ENCODE results near the gene DET1.
"Not testable (repeated sequence)": the region's sequence is repeated elsewhere in the genome, so short reads cannot be mapped to it uniquely, and the experiment has no call there.

Gene DET1

DNA sequence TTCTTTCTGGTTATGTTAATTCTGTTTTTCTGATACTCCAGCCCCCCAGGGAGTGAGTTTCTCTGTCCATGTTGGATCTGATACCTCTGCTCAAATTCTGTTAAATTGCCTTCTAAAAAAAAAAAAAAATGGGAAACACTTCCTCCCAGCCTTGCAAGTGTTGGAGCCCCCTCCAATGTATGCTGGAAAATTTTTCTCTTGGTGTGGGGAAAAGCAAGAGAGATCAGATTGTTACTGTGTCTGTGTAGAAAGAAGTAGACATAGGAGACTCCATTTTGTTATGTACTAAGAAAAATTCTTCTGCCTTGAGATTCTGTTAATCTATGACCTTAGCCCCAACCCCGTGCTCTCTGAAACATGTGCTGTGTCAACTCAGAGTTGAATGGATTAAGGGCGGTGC is 6.1 kb downstream of the DET1 start:
- not testable (repeated sequence) for DNase-seq (ENCODE audit: low spot score)

- no peak for DNase-seq (ENCODE audit: low spot score)
These were observed 7.0 kb downstream of the DET1 start for GRCh38 chr15:88539441-88539840.

DNA sequence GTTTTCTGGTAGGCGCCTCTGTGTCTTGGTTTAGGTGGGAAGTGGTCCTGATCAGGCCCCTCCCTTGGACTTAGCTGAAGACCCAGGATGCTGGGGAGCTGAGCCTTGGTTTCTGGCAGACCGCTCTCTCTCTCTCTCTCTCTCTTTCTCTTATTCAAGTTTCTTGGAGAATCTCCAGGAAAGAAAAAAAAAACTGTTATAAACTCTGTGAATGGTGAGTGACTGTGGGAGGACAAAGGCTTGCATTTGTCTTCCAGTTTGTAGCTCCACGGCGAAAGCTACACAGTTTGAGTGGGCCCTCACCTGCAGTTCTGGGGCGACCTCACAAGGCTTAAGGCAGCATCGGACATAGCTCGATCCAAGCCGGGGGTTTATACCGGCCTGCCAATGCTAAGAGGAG is 7.5 kb downstream of the DET1 start:
- no peak for DNase-seq (ENCODE audit: low spot score)

DNA sequence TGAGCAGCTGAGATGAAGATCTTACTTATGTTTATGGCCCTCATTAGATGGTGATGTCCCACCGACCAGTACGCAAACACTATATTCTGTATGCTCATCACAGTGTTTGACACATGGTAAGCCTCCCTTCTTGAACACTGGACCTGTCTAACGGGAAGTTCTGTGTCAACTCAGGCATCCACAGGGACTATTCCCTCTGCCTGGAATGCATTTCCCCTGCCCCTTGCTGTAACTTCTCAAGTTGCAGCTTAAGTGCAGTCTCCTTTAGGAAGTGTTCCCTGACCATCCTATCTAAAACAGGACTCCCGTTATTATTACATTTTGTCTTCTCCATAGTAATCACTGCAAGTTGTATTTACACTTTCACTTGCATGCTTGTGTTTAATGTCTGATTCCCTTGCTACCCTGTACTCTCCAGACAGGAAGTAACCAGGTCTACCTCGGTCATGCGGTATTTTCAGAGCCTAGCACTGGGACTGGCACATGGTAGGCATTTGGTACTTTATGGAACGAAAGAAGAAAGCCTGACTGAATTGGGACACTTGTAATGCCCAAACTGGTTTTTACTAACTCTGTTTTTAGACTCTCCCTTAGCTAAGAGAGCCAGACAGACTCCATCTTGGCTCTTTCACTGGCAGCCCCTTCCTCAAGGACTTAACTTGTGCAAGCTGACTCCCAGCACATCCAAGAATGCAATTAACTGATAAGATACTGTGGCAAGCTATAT is 8.7 kb downstream of the DET1 start:
- DNase-seq (ENCODE audit: low spot score), result no peak

- DNase-seq (ENCODE audit: low spot score), result no peak
These were observed 10.7 kb downstream of the DET1 start for GRCh38 chr15:88535607-88536313.

- no peak for DNase-seq (ENCODE audit: low spot score)
These were observed 11.4 kb downstream of the DET1 start for GRCh38 chr15:88535100-88535499.

GRCh38 chr15:88533376-88533775 is 13.1 kb downstream of the DET1 start:
- DNase-seq (ENCODE audit: low spot score), result no peak

DNA sequence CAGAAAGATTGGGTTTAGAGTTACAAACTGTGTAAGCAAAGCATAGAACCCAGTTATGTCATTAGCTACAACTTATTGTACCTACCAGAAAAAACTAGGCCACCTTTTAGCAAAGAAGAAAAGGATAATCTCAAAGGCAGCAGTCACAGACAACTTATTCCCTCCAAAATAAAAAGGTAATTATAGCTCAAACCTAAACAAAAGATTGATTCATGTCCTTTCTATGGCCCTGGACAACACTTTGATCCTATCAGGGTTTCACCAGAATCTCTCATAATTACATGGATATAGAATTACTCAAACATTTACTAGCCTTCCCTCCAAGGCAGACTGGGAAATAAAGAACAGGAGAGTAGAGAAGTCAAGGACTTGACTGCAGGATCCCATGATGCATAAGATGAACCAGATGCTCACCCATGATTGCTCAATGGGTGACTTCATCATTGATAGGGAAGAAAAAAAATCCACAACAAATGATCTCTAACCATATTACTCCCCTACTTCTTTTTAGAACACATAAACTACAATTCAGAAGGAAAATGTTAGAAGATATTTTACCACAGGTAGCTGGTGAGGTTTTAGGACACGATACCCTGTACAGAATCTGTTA is 17.4 kb downstream of the DET1 start:
- DNase-seq (ENCODE audit: low spot score), result no peak

DNA sequence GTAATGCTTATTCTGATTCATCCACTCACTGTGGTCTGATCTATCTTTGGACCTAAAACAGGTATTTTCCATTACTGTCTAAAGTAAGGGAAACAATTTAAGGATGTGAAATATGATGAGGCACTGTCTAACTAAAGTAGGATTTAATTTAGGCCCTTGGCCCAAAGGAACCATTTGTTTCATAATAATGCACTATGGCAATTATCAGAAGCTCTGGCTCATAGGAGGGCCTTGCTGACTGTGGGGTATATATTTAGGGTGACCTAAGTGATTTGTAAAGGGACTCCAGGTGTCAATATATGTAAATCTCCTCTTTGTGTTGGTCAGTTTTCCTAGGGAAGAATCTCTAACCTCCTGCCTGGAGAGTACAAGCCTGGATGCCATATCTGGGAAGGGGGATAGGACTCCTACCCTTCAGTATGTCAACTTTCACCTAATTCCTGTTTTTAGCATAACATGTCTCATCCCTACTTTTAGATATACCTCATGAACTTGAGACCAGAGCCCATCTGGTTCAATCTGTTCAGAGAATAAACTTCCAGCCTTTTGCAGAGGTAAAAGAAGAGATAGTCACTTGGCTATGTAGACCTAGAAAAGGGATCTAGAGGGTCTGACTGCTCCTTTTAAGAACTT is 20.1 kb downstream of the DET1 start:
- no peak for DNase-seq (ENCODE audit: low spot score)

GRCh38 chr15:88525418-88525817 is 21.1 kb downstream of the DET1 start:
- DNase-seq (ENCODE audit: low spot score), result no peak

DNA sequence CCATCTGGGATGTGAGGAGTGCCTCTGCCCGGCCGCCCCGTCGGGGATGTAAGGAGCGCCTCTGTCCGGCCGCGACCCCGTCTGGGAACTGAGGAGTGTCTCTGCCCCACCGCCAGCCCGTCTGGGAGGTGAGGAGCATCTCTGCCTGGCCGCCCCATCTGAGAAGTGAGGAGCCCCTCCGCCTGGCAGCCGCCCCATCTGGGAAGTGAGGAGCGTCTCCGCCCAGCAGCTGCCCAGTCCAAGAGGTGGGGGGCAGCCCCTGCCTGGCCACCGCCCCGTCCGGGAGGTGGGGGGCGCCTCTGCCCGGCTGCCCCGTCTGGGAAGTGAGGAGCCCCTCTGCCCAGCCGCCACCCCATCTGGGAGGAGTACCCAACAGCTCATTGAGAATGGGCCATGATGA is 22.4 kb downstream of the DET1 start:
- DNase-seq (ENCODE audit: low spot score), result not testable (repeated sequence)

DNA sequence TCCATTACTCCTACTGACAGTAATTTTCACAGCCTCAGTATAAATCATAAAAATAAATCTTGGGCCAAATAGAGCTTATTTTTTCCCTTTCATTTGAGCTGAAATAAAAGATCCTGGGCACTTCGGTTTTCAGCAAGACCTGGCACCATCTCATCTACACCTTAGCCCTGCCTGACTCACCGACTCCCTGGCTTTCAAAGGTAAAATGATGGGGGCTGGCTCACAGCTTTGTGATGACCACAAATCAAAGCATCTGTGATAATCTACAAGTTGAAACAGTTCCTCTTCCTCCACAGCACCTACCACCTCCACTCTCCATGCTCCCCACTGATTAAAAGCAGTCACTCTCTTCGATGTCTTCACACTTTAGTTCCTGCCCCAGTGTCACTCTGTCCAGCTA is 27.6 kb downstream of the DET1 start:
- no peak for DNase-seq (ENCODE audit: low spot score)

DNA sequence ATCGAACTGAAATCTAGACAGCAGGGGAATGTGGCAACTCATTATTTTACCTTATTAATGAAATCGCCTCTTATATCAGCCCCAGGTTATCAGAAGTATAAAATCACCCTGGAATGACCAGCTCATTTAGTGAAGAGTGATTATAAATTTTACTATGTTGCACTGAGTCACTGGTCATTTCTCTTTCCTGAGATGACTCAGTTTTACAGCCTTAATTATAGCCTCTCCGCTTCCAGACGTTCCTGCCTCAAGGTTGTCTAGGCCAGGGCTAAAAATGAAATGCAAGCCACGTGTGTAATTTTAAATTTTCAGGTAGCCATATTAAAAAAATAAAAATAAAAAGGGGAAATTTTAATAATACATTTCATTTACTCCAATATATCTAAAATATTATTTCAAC is 33.3 kb downstream of the DET1 start:
- DNase-seq (ENCODE audit: low spot score), result no peak

DNA sequence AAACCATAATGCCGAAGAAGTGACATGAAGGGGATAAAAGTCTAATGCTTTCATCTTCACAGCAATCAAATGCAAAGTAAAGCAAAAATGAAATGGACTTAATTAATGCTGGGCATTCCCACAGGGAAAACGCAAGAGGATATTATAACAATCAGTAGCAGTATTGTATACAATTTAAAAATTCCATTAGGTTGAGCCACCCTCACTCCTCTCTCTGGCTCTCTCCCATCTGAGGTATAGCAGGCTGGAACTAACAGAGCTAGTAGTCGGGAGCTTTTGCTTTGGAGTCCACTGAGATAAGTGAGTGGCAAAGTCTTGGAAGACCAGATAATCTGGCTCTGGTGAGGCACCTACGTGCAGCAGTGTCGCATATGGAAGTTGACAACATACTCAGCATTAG is 33.9 kb downstream of the DET1 start:
- DNase-seq (ENCODE audit: low spot score), result no peak

DNA sequence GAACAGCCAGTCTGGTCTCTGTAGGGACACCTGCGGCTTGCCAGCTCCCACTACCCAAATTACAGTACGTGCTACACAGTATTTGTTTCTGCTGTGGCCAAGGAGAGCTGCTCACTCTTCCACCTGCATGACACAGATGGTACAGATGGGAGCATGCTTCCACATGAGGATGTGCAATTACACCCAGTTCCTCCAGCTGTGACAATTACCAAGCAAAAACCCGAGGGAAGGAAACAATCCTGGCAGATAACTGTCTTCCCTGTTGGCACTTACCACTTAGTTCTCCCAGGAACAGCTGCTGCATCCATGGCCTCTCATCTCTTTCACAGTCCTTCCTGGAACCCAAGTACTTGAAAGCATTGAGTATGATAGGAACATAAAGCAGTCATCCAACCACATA is 34.4 kb downstream of the DET1 start:
- DNase-seq (ENCODE audit: low spot score), result no peak

- no peak for DNase-seq (ENCODE audit: low spot score)
These were observed 35.3 kb downstream of the DET1 start for GRCh38 chr15:88511161-88511560.

DNA sequence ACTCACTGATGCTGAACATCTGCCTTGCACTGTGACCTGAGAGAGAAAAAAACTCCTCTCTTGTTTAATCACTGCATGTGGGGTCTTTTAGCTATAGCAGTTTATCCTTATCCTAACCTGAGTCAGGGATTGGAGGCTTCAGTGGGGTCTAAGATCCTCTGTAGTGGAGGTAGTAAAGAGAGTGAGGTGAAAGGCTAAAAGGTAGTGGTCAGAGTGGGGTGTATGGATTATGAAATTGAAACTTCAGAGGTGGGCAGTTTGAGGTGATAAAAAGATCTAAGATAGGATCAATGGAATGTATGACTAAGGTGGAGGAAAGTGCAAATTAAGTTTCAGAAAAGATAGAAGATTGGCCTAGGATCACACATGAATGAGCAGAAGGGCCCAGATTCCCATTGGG is 36.5 kb downstream of the DET1 start:
- no peak for DNase-seq (ENCODE audit: low spot score)

- no peak for DNase-seq (ENCODE audit: low spot score)
These were observed 37.2 kb downstream of the DET1 start for GRCh38 chr15:88509321-88509720.

DNA sequence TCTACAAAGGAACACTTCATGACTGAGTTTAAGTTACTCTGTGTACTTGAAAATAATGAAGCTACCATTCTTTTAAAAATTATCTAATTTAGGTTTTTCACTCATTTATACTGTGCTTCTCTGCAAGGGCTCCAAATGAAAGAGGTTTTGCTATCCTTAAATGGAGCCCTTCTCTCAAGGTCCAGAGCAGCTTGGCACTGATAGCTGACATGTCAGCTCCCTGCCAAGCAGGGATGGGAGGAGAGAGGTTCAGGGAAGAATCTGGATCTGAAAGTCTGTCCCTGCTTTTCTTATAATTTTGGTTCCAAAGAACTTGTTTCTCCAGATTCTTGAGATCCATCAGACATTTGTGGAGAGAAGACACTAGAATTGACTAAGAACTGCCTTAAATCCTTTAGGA is 39.9 kb downstream of the DET1 start:
- DNase-seq (ENCODE audit: low spot score), result no peak

- DNase-seq (ENCODE audit: low spot score), result no peak
These were observed 40.8 kb downstream of the DET1 start for GRCh38 chr15:88505721-88506120.

DNA sequence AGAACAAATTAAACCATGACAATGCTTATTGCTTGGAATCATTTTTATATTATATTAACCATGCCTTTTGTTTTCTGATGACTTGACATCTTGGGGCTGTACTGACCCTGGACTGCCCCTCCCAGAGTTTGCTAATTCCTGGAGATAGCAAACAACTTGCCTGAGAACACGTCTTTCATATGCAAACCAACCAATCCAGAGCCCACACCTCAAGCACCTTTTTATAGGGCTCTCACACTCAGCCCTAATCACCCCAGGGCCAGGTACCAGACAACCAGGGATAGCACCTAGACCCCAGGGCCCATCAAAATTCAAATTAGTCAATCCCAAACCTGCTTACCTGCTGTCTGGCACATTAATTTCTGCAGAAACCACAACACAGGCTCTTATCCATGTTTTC is 42.0 kb downstream of the DET1 start:
- DNase-seq (ENCODE audit: low spot score), result no peak

DNA sequence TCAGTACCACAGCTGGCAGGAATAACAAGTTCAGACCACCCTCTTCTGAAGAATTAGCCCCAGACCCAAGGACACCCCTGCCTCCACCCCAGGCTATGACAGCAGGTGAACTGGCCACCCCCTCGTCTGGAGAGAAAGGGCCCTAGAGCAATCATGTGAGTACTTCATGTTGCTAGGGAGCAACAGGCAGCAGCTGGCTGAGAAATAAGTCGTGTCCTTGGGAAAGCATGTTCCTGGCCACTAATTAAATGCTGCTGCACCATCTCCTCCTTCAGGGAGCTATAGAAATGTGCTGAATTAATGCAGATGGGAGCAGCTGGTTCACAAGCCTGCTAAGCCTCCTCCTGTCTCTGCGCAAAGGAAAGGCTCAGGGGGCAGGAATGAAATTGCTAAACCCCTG is 47.5 kb downstream of the DET1 start:
- DNase-seq (ENCODE audit: low spot score), result no peak

Data from hematopoietic multipotent progenitor cell treated with erythropoietin and hydrocortisone succinate and interleukin-3 and kit ligand, for 15 days (in vitro differentiated cells).